GM18505 (cell line): ENCODE data around the gene ZNF784.

Experiments used
- ATAC-seq: cut with Tn5 transposase; IDR thresholded peaks from one replicate; pipeline ENCODE4 v1.9.1; 2021; ENCODE audit not compliant: unreplicated experiment
- POLR2A ChIP-seq: IDR thresholded peaks from 4 replicates; pipeline ENCODE4 v1.6.1; 2011; ENCODE audit warnings: borderline replicate concordance; ENCODE audit not compliant: insufficient read depth, insufficient read length; ENCODE audit errors: extremely low read depth

The ZNF784 gene

GRCh38 chr19:55661826-55662225 is 37.5 kb upstream of the ZNF784 start:
- no peak for ATAC-seq

GRCh38 chr19:55660991-55661390 is 36.6 kb upstream of the ZNF784 start:
- no peak for ATAC-seq
- no peak for TF ChIP-seq POLR2A

More at GRCh38 chr19:55661826-55662225, 37.5 kb upstream of the ZNF784 start:
- no peak for TF ChIP-seq POLR2A

- no peak for ATAC-seq
- TF ChIP-seq POLR2A, result no peak
Measured at GRCh38 chr19:55660404-55660803, 36.0 kb upstream of the ZNF784 start.

GRCh38 chr19:55659822-55660221 is 35.5 kb upstream of the ZNF784 start:
- ATAC-seq, result no peak
- TF ChIP-seq POLR2A, result no peak

GRCh38 chr19:55658846-55659459 is 34.6 kb upstream of the ZNF784 start:
- no peak for ATAC-seq
- no peak for TF ChIP-seq POLR2A

GRCh38 chr19:55656988-55657747 is 32.8 kb upstream of the ZNF784 start:
- TF ChIP-seq POLR2A, result no peak
- no peak for ATAC-seq

- ATAC-seq, result no peak
- TF ChIP-seq POLR2A, result no peak
Measured at GRCh38 chr19:55656552-55656951, 32.2 kb upstream of the ZNF784 start.

GRCh38 chr19:55655648-55656040 is 31.3 kb upstream of the ZNF784 start:
- ATAC-seq, result no peak
- no peak for TF ChIP-seq POLR2A

GRCh38 chr19:55654868-55655647 is 30.7 kb upstream of the ZNF784 start, which contains the start of gene U2AF2:
Gene U2AF2 (plus strand): TSS chr19:55655035. CDS start chr19:55655105, 70 bp downstream.
- TF ChIP-seq POLR2A, result peak; percentile 92
- ATAC-seq, result peak; percentile 36

GRCh38 chr19:55654323-55654867 is 30.0 kb upstream of the ZNF784 start:
- ATAC-seq, result peak; percentile 56
- TF ChIP-seq POLR2A, result no peak

- TF ChIP-seq POLR2A, result peak; percentile 89
- peak; percentile 39 for ATAC-seq
Measured at GRCh38 chr19:55653651-55654322, 29.4 kb upstream of the ZNF784 start.

- no peak for ATAC-seq
- TF ChIP-seq POLR2A, result no peak
Measured at GRCh38 chr19:55652311-55653128, 28.2 kb upstream of the ZNF784 start.

- no peak for ATAC-seq
- TF ChIP-seq POLR2A, result no peak
Measured at GRCh38 chr19:55651236-55651635, 26.9 kb upstream of the ZNF784 start.
